Measurements from ENCODE around the gene TGFB1. TPM values are rescaled to one million over a fixed set of nuclear protein-coding genes. Genes with fewer than 3 reads are reported as not detected.

TGFB1 gene
- total RNA-seq, 1 experiment from 2014 or later = 54.6 TPM

- Histone ChIP-seq H3K36me3 (ENCODE audit: control insufficient read depth in 1 of 2, insufficient read depth in 2 of 2, low read length in 2 of 2) (peaks cover 5 to 25% of the 10 kb centered on the region in 2 experiments; a peak in 3 of 4 replicates), H2AFZ (ENCODE audit: low read depth, low read length, poor library complexity, severe bottlenecking) (no peak overlapping the region), H3K4me3 (replicated peaks in 1 of 2; ENCODE audit: low read depth in 1 of 2, low read length in 2 of 2) (no peak overlapping the region), H3K79me2 (ENCODE audit: insufficient read depth, low read length) (no peaks in the 10 kb centered on the region), H3K27ac (ENCODE audit: low read depth, low read length) (no peak overlapping the region), H3K9me3 (ENCODE audit: control insufficient read depth in 1 of 2, insufficient read depth in 1 of 2, low read depth in 1 of 2, low read length in 2 of 2) (no peaks in the 10 kb centered on the region), H4K20me1 (ENCODE audit: insufficient read depth) (no peaks in the 10 kb centered on the region), H3K4me1 (ENCODE audit: control insufficient read depth in 1 of 2, insufficient read depth in 2 of 2, low read length in 2 of 2) (peaks cover 0 to 15% of the 10 kb centered on the region in 2 experiments; a peak in 2 of 4 replicates), H3K4me2 (ENCODE audit: low read length) (no peak overlapping the region), H3K9me2 (ENCODE audit: insufficient read depth) (no peaks in the 10 kb centered on the region), H3K27me3 (ENCODE audit: insufficient read depth, low read length) (no peaks in the 10 kb centered on the region), H3K9ac (ENCODE audit: low read length) (no peak overlapping the region)
- no peak for ATAC-seq
- ChIA-PET RAD21 (ENCODE audit: low non-redundant PET in 1 of 2, low total read pairs in 2 of 2, uncharacterized antibody in 2 of 2, unreplicated experiment in 2 of 2) (no interaction called here), CTCF (no interaction called here), POLR2A (no interaction called here)
- intact Hi-C loops (cut with micrococcal nuclease) = loop anchor here (5.0 kb wide), 1 partner anchor 253 kb away; no protein-coding TSS in a partner anchor
- no TSS peak for BruUV-seq (replicated peaks)
- no peak for DNase-seq (ENCODE audit: low read depth, low spot score)
- no peak for TF ChIP-seq CEBPB (IDR thresholded peaks at IDR 0.05; ENCODE audit: low read depth)
- TF ChIP-seq POLR2AphosphoS5 (IDR thresholded peaks at IDR 0.05; ENCODE audit: low read depth, low read length) = 0 out of 2 replicates have a peak, but pooled peaks have one; percentile 30
- TF ChIP-seq CTCF (IDR thresholded peaks at IDR 0.05 in 2 of 3, conservative IDR thresholded peaks at IDR 0.05 in 1 of 3; ENCODE audit: borderline replicate concordance in 1 of 3, insufficient read depth in 1 of 3, low read depth in 2 of 3, low read length in 2 of 3) = no peak
Measured at GRCh38 chr19:41319500-41320184, 34.1 kb downstream of the TGFB1 start.

DNA sequence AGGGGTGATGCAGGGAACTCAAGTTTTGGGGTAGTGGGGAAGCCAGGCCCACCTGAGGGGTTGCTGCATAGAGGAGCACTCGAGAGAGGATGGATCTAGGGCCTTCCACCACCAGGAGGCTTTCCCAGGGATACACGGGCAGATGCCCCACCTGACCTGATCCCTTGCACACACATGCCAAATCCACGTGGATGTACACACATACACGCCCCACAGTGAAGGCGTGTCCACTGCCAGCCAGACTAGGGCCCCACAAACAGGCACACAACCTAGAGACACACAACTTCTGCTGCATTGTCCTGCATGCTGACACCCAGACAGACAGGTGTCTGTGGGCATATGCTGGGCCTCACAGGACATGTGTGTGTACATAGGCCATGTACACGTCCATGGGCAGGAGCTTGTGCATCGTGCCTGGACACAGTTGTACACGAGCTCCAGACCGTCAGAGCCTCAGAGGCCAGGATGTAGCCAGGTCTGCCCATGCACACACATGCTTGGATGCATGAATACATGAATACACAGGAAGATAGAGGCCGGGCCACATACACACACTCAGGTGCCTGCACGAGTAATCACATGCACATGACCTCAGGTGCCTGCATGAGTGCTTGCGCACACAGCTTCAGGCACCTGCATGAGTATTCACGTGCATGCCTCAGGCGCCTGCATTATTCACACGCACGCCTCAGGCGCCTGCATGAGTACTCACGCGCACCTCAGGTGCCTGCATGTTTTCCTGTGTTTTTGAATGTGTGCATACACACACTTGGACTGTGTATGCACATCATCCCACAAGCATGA lies 34.8 kb downstream of the TGFB1 start:
- ChIA-PET CTCF (no interaction called here), POLR2A (no interaction called here), RAD21 (ENCODE audit: low non-redundant PET in 1 of 2, low total read pairs in 2 of 2, uncharacterized antibody in 2 of 2, unreplicated experiment in 2 of 2) (no interaction called here)
- intact Hi-C loops (cut with micrococcal nuclease) = no loop called here
- H3K9me2 ChIP-seq (ENCODE audit: insufficient read depth) = no peaks in the 10 kb centered on the region
- peaks cover 4% of the 10 kb centered on the region; the same call in 1 of the 2 replicates for H3K79me2 ChIP-seq (ENCODE audit: insufficient read depth, low read length)
- H2AFZ ChIP-seq (ENCODE audit: low read depth, low read length, poor library complexity, severe bottlenecking) = no peak overlapping the region
- H3K4me3 ChIP-seq (replicated peaks in 1 of 2; ENCODE audit: low read depth in 1 of 2, low read length in 2 of 2) = no peak overlapping the region
- no peak overlapping the region for H3K9ac ChIP-seq (ENCODE audit: low read length)
- H3K36me3 ChIP-seq (ENCODE audit: control insufficient read depth in 1 of 2, insufficient read depth in 2 of 2, low read length in 2 of 2) = peaks cover 5 to 25% of the 10 kb centered on the region in 2 experiments; a peak in 3 of 4 replicates
- no peaks in the 10 kb centered on the region for H4K20me1 ChIP-seq (ENCODE audit: insufficient read depth)
- no peaks in the 10 kb centered on the region for H3K27me3 ChIP-seq (ENCODE audit: insufficient read depth, low read length)
- no peak overlapping the region for H3K4me2 ChIP-seq (ENCODE audit: low read length)
- BruUV-seq (replicated peaks) = no TSS peak
- no peaks in the 10 kb centered on the region for H3K9me3 ChIP-seq (ENCODE audit: control insufficient read depth in 1 of 2, insufficient read depth in 1 of 2, low read depth in 1 of 2, low read length in 2 of 2)
- H3K4me1 ChIP-seq (ENCODE audit: control insufficient read depth in 1 of 2, insufficient read depth in 2 of 2, low read length in 2 of 2) = peaks cover 0 to 15% of the 10 kb centered on the region in 2 experiments; a peak in 2 of 4 replicates
- H3K27ac ChIP-seq (ENCODE audit: low read depth, low read length) = no peak overlapping the region
- DNase-seq (ENCODE audit: low read depth, low spot score) = no peak
- no peak for ATAC-seq
- TF ChIP-seq RAD21 (IDR thresholded peaks at IDR 0.05; ENCODE audit: low read depth) = no peak
- TF ChIP-seq SIN3A (IDR thresholded peaks at IDR 0.05; ENCODE audit: low read depth) = no peak
- TF ChIP-seq CBX3 (IDR thresholded peaks at IDR 0.05; ENCODE audit: low read depth) = no peak
- no peak for TF ChIP-seq REST (IDR thresholded peaks at IDR 0.05; ENCODE audit: low read depth)
- TF ChIP-seq EZH2 (IDR thresholded peaks at IDR 0.05) = no peak
- TF ChIP-seq ZBTB33 (IDR thresholded peaks at IDR 0.05; ENCODE audit: extremely low read depth, insufficient replicate concordance, low read length) = no peak
- TF ChIP-seq CEBPB (IDR thresholded peaks at IDR 0.05; ENCODE audit: low read depth) = no peak
